DMS114 treated with DMSO at 0.1 percent for 48 hours (cell line): ENCODE measurements around the gene ZNF169.
"Not testable (repeated sequence)": the region's sequence is repeated elsewhere in the genome, so short reads cannot be mapped to it uniquely, and the experiment has no call there.

ENCODE experiments used
- DNase-seq: peaks from one replicate; lab custom pipeline; 2025; ENCODE audit not compliant: unreplicated experiment; lab: John Stamatoyannopoulos, UW

ZNF169 gene

GRCh38 chr9:94259077-94259862 is at the start of gene ZNF169:
Gene ZNF169 (plus strand): TSS chr9:94259298. CDS start chr9:94278813, 19,515 bp downstream.
- DNase-seq, result peak; percentile 71

DNA sequence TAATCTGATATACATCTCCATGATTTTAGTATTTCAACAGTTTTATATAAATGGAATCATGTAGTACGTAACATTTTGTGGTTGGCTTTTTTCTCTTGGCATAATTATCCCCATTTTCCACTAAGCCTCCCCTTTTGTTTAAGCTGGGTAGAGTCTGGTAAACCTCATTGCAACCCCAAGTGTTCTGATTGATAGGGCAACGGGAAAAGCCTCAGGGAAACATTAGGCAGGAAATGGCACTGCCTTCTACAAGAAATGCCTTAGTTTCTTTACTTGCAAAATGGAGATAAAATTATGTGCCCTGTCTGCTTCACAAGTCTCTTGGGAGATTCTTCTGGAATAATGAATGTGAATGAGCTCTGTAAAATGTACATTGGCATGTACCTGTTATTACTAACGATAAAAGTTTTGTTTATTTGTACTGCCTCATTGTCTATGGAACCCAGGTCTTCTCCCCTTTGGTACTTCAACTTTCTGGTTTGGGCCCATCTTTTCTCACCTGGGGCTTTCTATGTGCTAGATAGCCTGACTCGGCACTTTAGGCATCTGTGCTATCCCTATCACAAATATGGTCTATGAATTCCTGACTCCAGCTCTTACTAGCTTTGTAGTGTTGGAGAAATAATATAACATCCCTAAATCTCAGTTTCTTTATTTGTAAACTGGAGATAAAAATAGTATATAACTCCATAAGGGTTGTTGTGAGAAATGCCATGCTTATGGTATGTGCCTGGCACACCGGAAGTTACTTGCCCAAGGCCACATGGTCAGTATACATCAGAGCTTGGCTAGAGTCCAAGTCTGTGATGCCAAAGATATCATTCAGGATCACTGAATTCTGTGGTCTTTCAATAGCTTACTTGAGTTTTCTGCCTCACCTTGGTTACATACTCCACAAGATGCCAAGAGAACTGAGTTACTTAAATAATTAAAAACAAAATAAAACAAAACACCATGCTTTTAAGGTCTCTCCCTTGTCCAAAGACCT is 48.2 kb upstream of the ZNF169 start:
- DNase-seq, result no peak

- no peak for DNase-seq
Observed at GRCh38 chr9:94212091-94212490, 47.0 kb upstream of the ZNF169 start.

DNA sequence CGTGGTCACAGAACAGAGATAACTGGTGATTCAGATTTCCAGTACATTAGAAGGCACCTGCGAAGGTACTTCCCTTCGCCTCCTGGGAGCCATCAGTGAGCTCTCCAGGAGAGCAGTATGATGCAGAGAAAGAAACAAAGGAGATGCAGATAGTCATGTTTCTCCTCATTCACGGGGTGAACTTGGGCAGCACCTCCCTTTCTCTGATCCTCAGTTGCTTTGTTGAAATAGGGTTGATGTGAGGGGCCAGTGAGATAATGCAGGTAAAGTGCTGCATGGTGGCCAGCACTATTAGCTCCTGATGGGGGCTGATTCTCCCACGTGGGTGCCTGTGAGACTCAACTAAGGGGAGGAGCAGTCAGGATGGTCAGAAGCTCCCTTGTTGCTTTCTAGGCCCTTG is 46.6 kb upstream of the ZNF169 start:
- no peak for DNase-seq

GRCh38 chr9:94213511-94214124 is 45.5 kb upstream of the ZNF169 start:
- DNase-seq, result peak; percentile 46

GRCh38 chr9:94222870-94223269 is 36.2 kb upstream of the ZNF169 start:
- no peak for DNase-seq

GRCh38 chr9:94225413-94225812 is 33.7 kb upstream of the ZNF169 start:
- not testable (repeated sequence) for DNase-seq

DNA sequence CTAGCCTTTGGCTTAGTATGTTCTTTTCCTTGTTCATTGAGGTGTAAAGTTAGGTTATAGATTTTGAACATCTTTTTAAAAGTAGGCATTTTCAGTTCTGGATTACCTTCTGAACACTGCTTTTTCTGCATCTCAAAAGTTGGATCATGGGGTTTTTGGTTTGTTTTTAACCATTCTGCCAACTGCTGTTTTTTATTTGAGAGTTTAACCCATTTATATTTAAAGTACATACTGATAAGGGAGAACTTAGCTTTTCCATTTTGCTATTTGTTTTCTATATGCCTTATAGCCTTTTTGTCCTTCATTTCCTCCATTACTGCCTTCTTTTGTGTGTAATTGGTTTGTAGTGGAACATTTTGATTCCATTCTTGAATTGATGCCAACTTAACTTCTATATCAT is 30.5 kb upstream of the ZNF169 start:
- DNase-seq, result no peak

DNA sequence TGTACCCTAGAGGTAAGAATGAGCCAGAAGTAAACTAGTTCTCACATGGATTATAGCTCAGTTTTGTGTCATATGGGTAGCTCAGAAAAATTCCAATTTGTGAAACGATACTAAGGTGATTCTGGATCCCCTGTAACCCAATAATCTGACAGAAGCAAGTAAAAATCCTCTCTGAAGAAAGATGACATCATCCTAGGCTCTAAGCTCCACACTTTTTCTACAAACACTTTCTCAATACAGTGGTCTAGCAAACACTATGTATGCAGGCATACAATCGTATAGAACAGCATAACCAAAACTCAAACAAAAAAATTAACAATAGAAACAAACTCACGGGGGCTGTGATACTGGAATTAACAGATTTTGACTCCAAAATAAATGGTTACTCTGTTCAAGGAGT is 26.7 kb upstream of the ZNF169 start:
- no peak for DNase-seq

GRCh38 chr9:94241098-94241497 is 18.0 kb upstream of the ZNF169 start:
- not testable (repeated sequence) for DNase-seq

GRCh38 chr9:94245651-94246050 is 13.4 kb upstream of the ZNF169 start:
- no peak for DNase-seq

DNA sequence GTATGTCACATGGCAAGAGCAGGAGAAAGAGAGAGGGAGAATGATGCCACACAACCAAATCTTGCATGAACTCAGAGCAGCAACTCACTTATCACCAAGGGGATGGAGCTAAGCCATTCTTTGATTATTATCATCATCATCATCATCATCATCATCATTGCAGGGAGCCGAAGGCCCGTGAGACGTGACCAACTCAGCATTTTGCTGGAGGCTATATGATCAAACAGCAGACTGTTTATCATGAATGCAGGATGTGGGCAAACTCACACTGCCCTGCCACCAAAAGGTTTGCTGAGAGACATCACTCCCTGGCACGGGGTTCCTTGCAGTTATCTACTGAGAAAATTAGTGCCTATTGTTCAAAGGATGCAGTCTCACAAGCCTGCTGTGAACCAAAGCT is 8.6 kb upstream of the ZNF169 start:
- DNase-seq, result no peak

- DNase-seq, result no peak
Observed at GRCh38 chr9:94256007-94256406, 3.1 kb upstream of the ZNF169 start.

- DNase-seq, result not testable (repeated sequence)
Observed at GRCh38 chr9:94265626-94266402, 6.7 kb downstream of the ZNF169 start.

- no peak for DNase-seq
Observed at GRCh38 chr9:94269264-94269663, 10.2 kb downstream of the ZNF169 start.

DNA sequence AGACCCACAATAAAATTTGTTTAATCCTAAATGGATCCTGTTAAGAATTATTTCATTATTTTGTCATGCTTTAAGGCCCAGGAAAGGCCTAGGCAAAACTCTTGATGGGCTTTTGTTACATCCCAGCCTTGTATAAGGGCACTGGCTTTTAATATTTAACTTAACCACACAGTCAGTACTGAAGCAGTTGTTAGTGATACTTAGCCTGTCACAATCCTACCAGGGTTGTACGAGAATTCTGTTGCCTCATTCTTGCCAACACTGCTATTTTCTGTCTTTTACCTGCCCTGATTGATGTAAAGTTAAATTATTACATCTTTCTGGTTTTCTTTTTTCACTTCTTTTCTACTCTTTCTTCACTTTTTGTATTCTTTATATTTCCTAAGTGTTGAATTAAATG is 10.9 kb downstream of the ZNF169 start:
- DNase-seq, result no peak

DNA sequence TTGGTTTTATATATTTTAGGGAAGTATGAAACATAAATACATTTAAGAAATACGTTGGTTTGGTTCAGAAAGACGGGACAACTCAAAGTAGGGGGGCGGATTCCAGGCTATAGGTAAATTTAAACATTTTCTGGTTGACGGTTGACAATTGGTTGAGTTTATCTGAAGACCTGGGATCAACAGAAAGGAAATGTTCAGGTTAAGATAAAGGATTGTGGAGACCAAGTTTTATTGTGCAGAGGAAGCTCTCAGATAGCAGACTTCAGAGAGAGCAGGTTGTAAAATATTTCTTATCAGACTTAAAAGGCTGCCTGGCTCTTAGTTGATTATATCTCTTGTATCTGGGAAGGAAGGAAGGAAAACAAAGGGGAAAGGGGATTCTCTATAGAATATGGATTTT is 17.9 kb downstream of the ZNF169 start:
- not testable (repeated sequence) for DNase-seq

DNA sequence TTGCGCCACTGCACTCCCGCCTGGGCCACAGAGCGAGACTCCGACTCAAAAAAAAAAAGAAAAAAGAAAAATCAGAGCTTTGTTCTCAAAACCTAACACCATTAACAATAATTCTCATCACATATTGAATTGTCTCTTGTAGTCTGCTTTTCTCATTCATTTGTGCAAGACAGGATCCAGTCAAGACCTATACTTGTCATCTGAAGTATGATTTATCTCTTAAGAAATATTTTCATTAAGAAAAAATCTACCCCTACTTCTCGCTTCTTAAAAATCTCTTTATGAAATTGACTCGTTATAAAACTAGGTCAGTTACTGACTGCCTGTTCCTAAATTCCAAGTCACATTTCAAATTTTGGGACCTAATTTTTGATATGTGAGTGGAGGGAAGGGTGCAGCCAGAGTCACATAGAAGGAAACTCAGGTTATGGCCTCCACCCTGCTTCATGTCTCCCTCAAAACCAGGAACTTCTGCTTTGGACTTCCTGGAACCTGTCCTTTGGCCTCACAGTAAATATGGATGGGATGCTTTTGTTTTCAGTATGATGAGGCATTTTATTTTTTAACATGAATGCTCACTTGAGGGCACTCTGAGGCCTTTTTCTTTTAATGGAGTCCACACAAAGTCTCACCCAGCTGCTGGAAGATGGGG is 18.9 kb downstream of the ZNF169 start:
- DNase-seq, result no peak

DNA sequence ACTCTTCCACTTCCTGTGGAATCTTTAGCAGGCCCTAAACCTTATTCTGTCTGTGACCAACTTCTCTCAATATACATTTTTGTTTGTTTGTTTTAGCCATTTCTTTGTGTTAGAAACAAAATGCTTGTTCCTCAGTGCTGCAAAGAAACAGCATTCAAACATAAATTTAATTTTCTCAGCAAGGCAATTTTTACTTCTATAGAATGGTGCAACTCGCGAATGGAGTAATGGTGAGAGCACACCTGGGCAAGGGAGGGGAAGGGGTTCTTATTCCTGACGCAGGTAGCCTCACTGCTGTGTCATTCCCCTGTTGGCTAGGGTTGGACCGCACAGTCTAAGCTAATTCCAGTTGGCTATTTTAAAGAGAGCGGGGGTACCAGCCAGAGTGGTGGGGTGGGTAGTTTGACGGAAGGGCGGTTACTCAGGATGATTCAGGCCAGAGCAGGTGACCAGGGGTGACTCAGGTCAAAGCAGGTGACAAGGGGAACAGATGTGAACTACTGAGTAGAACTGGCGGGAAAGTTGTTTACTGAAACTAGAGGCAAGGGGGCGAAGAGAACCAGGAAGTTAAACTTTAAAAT is 21.4 kb downstream of the ZNF169 start:
- no peak for DNase-seq

GRCh38 chr9:94281101-94281500 is 22.0 kb downstream of the ZNF169 start:
- no peak for DNase-seq
